Islet precursor cell (in vitro differentiated cells): Measurements from ENCODE around the gene STYXL1.
A peak's percentile ranks its signal among the peaks of the same experiment; 100 is the strongest.
"Not testable (repeated sequence)": the region's sequence is repeated elsewhere in the genome, so short reads cannot be mapped to it uniquely, and the experiment has no call there.

ENCODE experiments used
- DNase-seq: peaks from one replicate; pipeline ENCODE4 v3.0.0-alpha.2; 2018

The STYXL1 gene

GRCh38 chr7:76065016-76065612 is 17.3 kb upstream of the STYXL1 start:
- no peak for DNase-seq

GRCh38 chr7:76064208-76064970 is 16.6 kb upstream of the STYXL1 start:
- DNase-seq, result no peak

- DNase-seq, result no peak
These were observed 15.7 kb upstream of the STYXL1 start for GRCh38 chr7:76063525-76063924.

- DNase-seq, result no peak
These were observed 15.3 kb upstream of the STYXL1 start for GRCh38 chr7:76063114-76063513.

- DNase-seq, result no peak
These were observed 14.5 kb upstream of the STYXL1 start for GRCh38 chr7:76062254-76062653.

GRCh38 chr7:76060842-76061241 is 13.0 kb upstream of the STYXL1 start:
- DNase-seq, result no peak

- not testable (repeated sequence) for DNase-seq
These were observed 10.9 kb upstream of the STYXL1 start for GRCh38 chr7:76058745-76059144.

GRCh38 chr7:76057813-76058145 is 10.0 kb upstream of the STYXL1 start:
- DNase-seq, result no peak

- no peak for DNase-seq
These were observed 9.5 kb upstream of the STYXL1 start for GRCh38 chr7:76057103-76057812.

GRCh38 chr7:76056241-76056640 is 8.4 kb upstream of the STYXL1 start:
- no peak for DNase-seq

- DNase-seq, result peak; percentile 83
These were observed 6.6 kb upstream of the STYXL1 start for GRCh38 chr7:76054123-76055120.

GRCh38 chr7:76053461-76053860 is 5.7 kb upstream of the STYXL1 start:
- DNase-seq, result no peak

GRCh38 chr7:76052681-76053080 is 4.9 kb upstream of the STYXL1 start:
- not testable (repeated sequence) for DNase-seq

GRCh38 chr7:76051840-76052239 is 4.0 kb upstream of the STYXL1 start:
- no peak for DNase-seq

GRCh38 chr7:76050545-76050944 is 2.7 kb upstream of the STYXL1 start:
- DNase-seq, result no peak

GRCh38 chr7:76049295-76049694 is 1.5 kb upstream of the STYXL1 start:
- no peak for DNase-seq

GRCh38 chr7:76048668-76048988 is 828 bp upstream of the STYXL1 start:
- DNase-seq, result no peak

GRCh38 chr7:76047305-76047810 is 442 bp downstream of the STYXL1 start:
- DNase-seq, result no peak

- no peak for DNase-seq
These were observed 3.4 kb downstream of the STYXL1 start for GRCh38 chr7:76044375-76044865.

- peak; percentile 77 for DNase-seq
These were observed 7.7 kb downstream of the STYXL1 start for GRCh38 chr7:76040126-76040525.

- DNase-seq, result no peak
These were observed 10.5 kb downstream of the STYXL1 start for GRCh38 chr7:76037310-76037709.

- no peak for DNase-seq
These were observed 15.8 kb downstream of the STYXL1 start for GRCh38 chr7:76031964-76032363.

GRCh38 chr7:76029682-76030081 is 18.1 kb downstream of the STYXL1 start:
- DNase-seq, result not testable (repeated sequence)
